Adrenal gland (tissue), 12 donors: Measurements from ENCODE around the gene LOXHD1. TPM values are rescaled to one million over a fixed set of nuclear protein-coding genes. Genes with fewer than 3 reads are reported as not detected.

ENCODE experiments used
- DNase-seq, 7 donors: peaks; one replicate each; pipeline ENCODE4 v3.0.0-alpha.2; 2019 to 2020
- H3K27ac ChIP-seq, 5 donors: fragments of 200-600 bp; sonication (generic) in 4 of 5; 1 replicate in 3 of 5; 2 replicates in 2 of 5; pipeline versions ENCODE4 v1.5.1 to v1.8.0; 2016 to 2020; ENCODE audit warnings: mild to moderate bottlenecking in 1 of 5
- H3K27me3 ChIP-seq: fragments of 200-600 bp; 2 replicates; pipeline ENCODE4 v1.8.0; 2021
- H3K36me3 ChIP-seq, 2 donors: fragments of 200-600 bp; replicated peaks in 1 of 2; 1 replicate in 1 of 2; 2 replicates in 1 of 2; pipeline versions ENCODE4 v1.5.1 to v1.8.0; 2018 to 2022
- H3K4me1 ChIP-seq, 2 donors: fragments of 200-600 bp; replicated peaks in 1 of 2; 1 replicate in 1 of 2; 2 replicates in 1 of 2; pipeline versions ENCODE4 v1.5.1 to v1.8.0; 2018 to 2021
- H3K4me3 ChIP-seq, 4 donors: fragments of 200-600 bp; sonication (generic) in 3 of 4; one replicate each; pipeline ENCODE4 v1.5.1; 2016 to 2018
- H3K9me3 ChIP-seq, 3 donors: fragments of 200-600 bp; sonication (generic) in 1 of 3; replicated peaks in 1 of 3; 1 replicate in 2 of 3; 2 replicates in 1 of 3; pipeline versions ENCODE4 v1.5.1 to v1.8.0; 2016 to 2021
- CTCF ChIP-seq, 6 experiments: fragments of 450-650 bp in 4 of 6; fragments of 200-600 bp in 2 of 6; sonication (generic) in 1 of 6; IDR thresholded peaks; 1 replicate in 5 of 6; 2 replicates in 1 of 6; pipeline versions ENCODE4 v1.5.1 to v1.8.0; 2016 to 2021; ENCODE audit warnings: antibody characterized with exemption in 6 of 6, mild to moderate bottlenecking in 2 of 6, moderate library complexity in 1 of 6
- POLR2A ChIP-seq, 2 donors: fragments of 450-650 bp; IDR thresholded peaks; one replicate each; pipeline ENCODE4 v1.6.1; 2017; ENCODE audit warnings: antibody characterized with exemption in 2 of 2, mild to moderate bottlenecking in 2 of 2, moderate library complexity in 1 of 2
- WGBS, 4 donors: extraction: QIAGEN DNeasy Blood & Tissue Kit in 2 of 4; methylation state at CpG; one replicate each; pipeline versions ENCODE4 v1.1.5 to v1.1.7; 2013 to 2017; 5-methylcytosine and 5-hydroxymethylcytosine counted together
- intact Hi-C, 2 donors: fragments of 100-400 bp; cut with DNase I; formaldehyde crosslinking; loops; one replicate each; pipeline versions ENCODE4 v1.14.1 to v1.15.0; 2022 to 2023
- polyA plus RNA-seq, 3 donors: library from polyadenylated mRNA; stranded (reverse); fragments of 200-250 nt in 2 of 3; fragments of 350-450 nt in 1 of 3; fragmentation: Illumina TruSeq in 1 of 3; extraction: RNeasy Lipid Tissue Mini Kit (QIAGEN cat#74804) in 1 of 3; gene quantifications; one replicate each; pipeline ENCODE4 v1.2.3, GENCODE V29; 2013 to 2014
- total RNA-seq, 9 donors: library from RNA; depleted of rRNA in 4 of 9; stranded (reverse); fragments of >200 nt in 4 of 9; fragments of 120-200 nt in 1 of 9; fragmentation: NEBNext Ultra II Directional in 1 of 9; extraction: Animal tissue kit (Norgen Biotek cat#: 25700) in 1 of 9; gene quantifications; one replicate each; pipeline versions ENCODE4 v1.1.0 to v1.2.4, GENCODE V29; 2013 to 2023
- donor health status: healthy with polysubstance abuse.
- donor health status: Bipolar disorder and iron deficiency.
- donor health status: DM: yes; HTN: yes; CAD: no.
- donor health status: DM: no; HTN: no; CAD: no.
- donor health status: DM: no; HTN: no; CAD: no.
- donor health status: DM: yes; HTN: yes; CAD: no.

The LOXHD1 gene
- total and polyA plus RNA-seq, 12 donors, result 0.08 to 0.30 (median 0.16) TPM; not detected in 7

DNA sequence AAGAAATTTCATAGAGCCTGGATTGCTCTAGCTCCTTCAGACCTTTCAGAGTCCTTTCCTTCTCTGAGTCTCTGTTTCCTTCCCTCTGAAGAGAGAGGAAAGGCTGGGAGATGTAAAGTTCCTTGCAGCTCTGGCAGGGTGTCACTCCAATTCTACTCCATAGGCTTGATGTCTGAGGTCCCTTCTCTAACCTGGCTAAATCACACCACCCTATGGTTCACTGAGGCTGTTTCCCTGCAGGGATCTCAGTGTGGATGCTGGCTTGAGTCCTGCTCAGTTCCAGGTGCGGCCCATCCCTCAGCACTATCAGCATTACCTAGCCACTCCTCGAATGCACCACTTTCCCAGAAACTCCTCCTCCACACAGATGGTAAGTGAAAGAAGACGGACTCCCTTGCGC, 209.7 kb downstream of the LOXHD1 start:
- Histone ChIP-seq H3K4me3 (no peak overlapping the region), H3K36me3 (no peaks in the 10 kb centered on the region), H3K27me3 (no peaks in the 10 kb centered on the region), H3K27ac (no peak overlapping the region), H3K4me1 (no peaks in the 10 kb centered on the region), H3K9me3 (no peaks in the 10 kb centered on the region)
- WGBS, 4 donors, result 81 to 92% (median 87%) methylated on average over 2 to 4 of the region's 4 CpGs
- DNase-seq, result no peak
- no peak for TF ChIP-seq POLR2A (IDR thresholded peaks at IDR 0.05)
- no peak for TF ChIP-seq CTCF (IDR thresholded peaks at IDR 0.05)
- intact Hi-C loops, result no loop called here

DNA sequence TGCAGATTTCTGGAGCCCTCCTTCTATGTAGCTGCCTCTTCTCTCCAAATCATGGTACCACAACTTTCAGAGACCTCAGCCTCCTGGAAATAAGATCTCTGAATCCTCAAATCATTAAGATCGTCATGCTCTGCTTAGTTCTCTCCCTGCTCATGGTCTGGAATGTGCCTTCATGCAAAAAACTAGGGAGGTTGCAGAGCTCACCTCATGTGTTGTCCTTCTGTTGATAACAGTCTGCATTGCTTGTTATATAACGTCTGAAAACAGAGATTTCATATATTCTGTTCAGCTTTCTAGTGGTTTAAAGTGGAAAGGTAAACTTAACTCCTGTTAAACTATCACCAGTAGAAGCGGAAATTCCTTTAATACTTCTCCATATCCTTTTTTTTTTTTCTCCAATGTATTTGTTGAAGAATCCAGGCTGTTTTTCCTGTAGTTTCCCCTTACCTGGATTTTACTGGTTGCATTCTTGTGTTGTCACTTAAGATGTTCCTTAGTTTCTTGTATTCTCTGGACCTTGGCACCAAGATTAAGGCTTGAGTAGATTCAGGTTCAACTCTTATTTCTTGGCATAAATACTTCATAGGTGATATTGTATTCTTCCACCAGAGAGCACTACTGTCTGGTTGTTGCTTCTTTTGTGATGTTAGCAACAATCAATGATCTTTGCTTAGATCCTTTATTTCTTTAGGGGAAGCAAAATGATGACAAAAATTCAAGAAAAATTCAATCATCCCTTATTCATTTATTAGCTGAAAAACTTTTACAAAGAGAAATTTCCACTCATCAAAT, 211.3 kb downstream of the LOXHD1 start:
- H3K27ac ChIP-seq, result no peak overlapping the region
- H3K4me3 ChIP-seq, result no peak overlapping the region
- H3K27me3 ChIP-seq, result no peaks in the 10 kb centered on the region
- H3K36me3 ChIP-seq, result no peaks in the 10 kb centered on the region
- DNase-seq, result no peak
- intact Hi-C loops, result no loop called here
- no peaks in the 10 kb centered on the region for H3K4me1 ChIP-seq
- WGBS, 4 donors, result 66 to 75% (median 71%) methylated on average over 3 of the region's 3 CpGs
- TF ChIP-seq CTCF (IDR thresholded peaks at IDR 0.05) (no peak), POLR2A (IDR thresholded peaks at IDR 0.05) (no peak)
- H3K9me3 ChIP-seq, result no peaks in the 10 kb centered on the region

DNA sequence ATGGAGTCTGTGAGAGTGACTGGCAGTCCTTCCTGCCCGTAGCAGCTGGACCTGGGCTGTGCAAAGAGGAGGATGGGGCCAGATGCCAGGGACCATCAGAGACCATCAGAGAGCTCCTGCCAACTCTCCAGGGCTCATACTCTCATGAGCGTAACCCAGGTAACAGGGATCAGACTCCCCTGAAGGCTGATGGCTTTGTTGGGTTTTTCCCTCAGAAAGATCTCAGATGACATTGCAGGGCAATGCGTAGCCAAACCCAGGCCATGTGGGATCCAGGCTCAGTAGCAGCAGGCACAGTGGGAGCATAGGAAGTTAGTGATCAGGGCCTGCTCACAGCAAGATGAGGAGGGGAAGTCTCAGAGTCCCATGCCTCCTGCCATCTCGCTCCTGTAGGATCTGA, 218.0 kb downstream of the LOXHD1 start:
- Histone ChIP-seq H3K27me3 (no peaks in the 10 kb centered on the region), H3K36me3 (no peaks in the 10 kb centered on the region), H3K9me3 (no peaks in the 10 kb centered on the region), H3K27ac (no peak overlapping the region), H3K4me3 (no peak overlapping the region), H3K4me1 (no peaks in the 10 kb centered on the region)
- intact Hi-C loops, result no loop called here
- TF ChIP-seq CTCF (IDR thresholded peaks at IDR 0.05), result no peak
- TF ChIP-seq POLR2A (IDR thresholded peaks at IDR 0.05), result no peak
- no peak for DNase-seq
- 89 to 100% (median 94%) methylated on average over 3 to 4 of the region's 4 CpGs for WGBS, 4 donors

GRCh38 chr18:46437061-46437460, 220.0 kb downstream of the LOXHD1 start:
- Histone ChIP-seq H3K27ac (no peak overlapping the region), H3K4me3 (no peak overlapping the region), H3K9me3 (no peaks in the 10 kb centered on the region), H3K36me3 (no peaks in the 10 kb centered on the region), H3K27me3 (no peaks in the 10 kb centered on the region), H3K4me1 (no peaks in the 10 kb centered on the region)
- TF ChIP-seq CTCF (IDR thresholded peaks at IDR 0.05) (no peak), POLR2A (IDR thresholded peaks at IDR 0.05) (no peak)
- no peak for DNase-seq
- 87 to 90% (median 90%) methylated on average over 5 of the region's 5 CpGs for WGBS, 4 donors
- intact Hi-C loops, result no loop called here
